ENCODE measurements around the gene HRNR.

Gene HRNR

GRCh38 chr1:152191260-152191659, 32.7 kb downstream of the HRNR start:
- no peaks in the 10 kb centered on the region for H3K36me3 ChIP-seq
- peaks cover 68% of the 10 kb centered on the region for H3K27me3 ChIP-seq

GRCh38 chr1:152190589-152190988, 33.4 kb downstream of the HRNR start:
- peaks cover 68% of the 10 kb centered on the region for H3K27me3 ChIP-seq
- no peaks in the 10 kb centered on the region for H3K9me3 ChIP-seq
- no peak overlapping the region for H3K4me3 ChIP-seq (ENCODE audit: low read depth in 1 of 2, low read length in 1 of 2)
- TF ChIP-seq CTCF (IDR thresholded peaks at IDR 0.05): no peak
- H3K4me1 ChIP-seq (ENCODE audit: control insufficient read depth in 1 of 2, insufficient read depth in 1 of 2, low read depth in 1 of 2, low read length in 1 of 2): peaks cover 0 to 11% of the 10 kb centered on the region in 2 experiments
- no peaks in the 10 kb centered on the region for H3K36me3 ChIP-seq
- no peak overlapping the region for H3K27ac ChIP-seq

More at GRCh38 chr1:152191260-152191659, 32.7 kb downstream of the HRNR start:
- Histone ChIP-seq H3K4me1 (ENCODE audit: control insufficient read depth in 1 of 2, insufficient read depth in 1 of 2, low read depth in 1 of 2, low read length in 1 of 2) (peaks cover 0 to 11% of the 10 kb centered on the region in 2 experiments), H3K4me3 (ENCODE audit: low read depth in 1 of 2, low read length in 1 of 2) (no peak overlapping the region), H3K9me3 (no peaks in the 10 kb centered on the region), H3K27ac (no peak overlapping the region)
- TF ChIP-seq CTCF (IDR thresholded peaks at IDR 0.05): no peak

GRCh38 chr1:152189657-152190442, 34.1 kb downstream of the HRNR start:
- peak; percentile 37 for TF ChIP-seq CTCF (IDR thresholded peaks at IDR 0.05)
- Histone ChIP-seq H3K4me1 (ENCODE audit: control insufficient read depth in 1 of 2, insufficient read depth in 1 of 2, low read depth in 1 of 2, low read length in 1 of 2) (peaks cover 0 to 11% of the 10 kb centered on the region in 2 experiments), H3K27ac (no peak overlapping the region), H3K4me3 (ENCODE audit: low read depth in 1 of 2, low read length in 1 of 2) (no peak overlapping the region), H3K9me3 (no peaks in the 10 kb centered on the region), H3K27me3 (peaks cover 71% of the 10 kb centered on the region), H3K36me3 (no peaks in the 10 kb centered on the region)

DNA sequence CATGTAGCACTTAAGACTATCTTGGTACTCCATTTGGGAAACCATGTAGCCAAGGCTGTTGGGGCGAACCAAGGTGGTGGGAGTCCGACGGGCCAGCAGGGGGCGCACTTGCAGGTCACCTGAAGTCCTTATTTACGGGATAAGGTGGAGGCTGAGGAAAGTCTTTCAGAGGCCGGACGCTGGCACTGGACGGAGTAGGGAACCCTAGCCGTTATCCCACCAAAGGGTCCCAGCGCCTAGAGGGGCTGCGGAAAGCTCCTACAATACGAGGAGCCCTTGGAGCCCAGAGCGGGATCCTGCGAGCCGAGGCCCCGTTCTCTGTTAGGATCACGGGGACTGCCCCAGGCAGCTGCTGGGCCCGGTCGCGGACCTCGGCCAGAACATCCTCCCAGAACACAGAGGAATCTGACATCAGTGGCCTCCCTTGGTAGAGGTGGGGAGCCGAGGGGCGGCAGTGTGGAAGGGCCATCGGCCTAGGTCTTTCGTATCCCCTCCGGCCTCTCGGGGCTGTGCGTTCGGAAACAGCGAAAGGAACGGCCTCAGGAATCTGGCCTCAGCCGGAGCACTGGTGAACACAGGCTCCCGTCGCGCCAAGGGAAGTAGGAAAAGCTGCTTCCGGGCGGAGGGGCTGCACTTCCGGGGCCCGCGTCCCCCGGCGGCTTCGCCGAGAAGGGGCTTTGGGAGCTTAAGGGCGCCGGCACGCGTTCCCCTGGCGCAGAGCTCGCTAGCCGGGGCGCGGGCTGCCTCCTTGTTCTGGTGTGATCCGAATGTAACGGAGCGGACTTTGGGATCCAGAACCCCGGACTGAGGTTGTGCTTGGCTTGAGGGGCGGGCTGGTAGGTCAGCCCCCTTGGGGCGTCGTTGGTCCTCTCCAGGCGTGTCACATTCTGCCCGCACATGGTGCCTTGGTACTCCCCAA, 35.1 kb downstream of the HRNR start:
- Histone ChIP-seq H3K4me1 (ENCODE audit: control insufficient read depth in 1 of 2, insufficient read depth in 1 of 2, low read depth in 1 of 2, low read length in 1 of 2) (peaks cover 0 to 11% of the 10 kb centered on the region in 2 experiments), H3K4me3 (ENCODE audit: low read depth in 1 of 2, low read length in 1 of 2) (peak overlapping the region; percentile 21 to 45), H3K9me3 (no peaks in the 10 kb centered on the region), H3K36me3 (no peaks in the 10 kb centered on the region), H3K27ac (no peak overlapping the region), H3K27me3 (peaks cover 72% of the 10 kb centered on the region)
- peak; percentile 80 for TF ChIP-seq CTCF (IDR thresholded peaks at IDR 0.05)

GRCh38 chr1:152186556-152187285, 37.3 kb downstream of the HRNR start:
- TF ChIP-seq CTCF (IDR thresholded peaks at IDR 0.05): no peak
- peaks cover 0 to 11% of the 10 kb centered on the region in 2 experiments for H3K4me1 ChIP-seq (ENCODE audit: control insufficient read depth in 1 of 2, insufficient read depth in 1 of 2, low read depth in 1 of 2, low read length in 1 of 2)
- H3K36me3 ChIP-seq: no peaks in the 10 kb centered on the region
- H3K9me3 ChIP-seq: no peaks in the 10 kb centered on the region
- H3K27ac ChIP-seq: no peak overlapping the region
- H3K27me3 ChIP-seq: peaks cover 50% of the 10 kb centered on the region
- no peak overlapping the region for H3K4me3 ChIP-seq (ENCODE audit: low read depth in 1 of 2, low read length in 1 of 2)

Data from neutrophil (primary cell).